CD4-positive, alpha-beta T cell treated with Interferon alpha-2 for 1 hour (primary cell): ENCODE results near the gene AASDHPPT.

Experiments
- DNase-seq, 2 donors: peaks; one replicate each; pipeline ENCODE4 v3.0.0-alpha.2; 2020 to 2022

The AASDHPPT gene

GRCh38 chr11:106086850-106087249 is 9.4 kb downstream of the AASDHPPT start:
- DNase-seq: no peak

- DNase-seq: peak; percentile 37 to 53
Observed at GRCh38 chr11:106087815-106088435, 10.5 kb downstream of the AASDHPPT start.

DNA sequence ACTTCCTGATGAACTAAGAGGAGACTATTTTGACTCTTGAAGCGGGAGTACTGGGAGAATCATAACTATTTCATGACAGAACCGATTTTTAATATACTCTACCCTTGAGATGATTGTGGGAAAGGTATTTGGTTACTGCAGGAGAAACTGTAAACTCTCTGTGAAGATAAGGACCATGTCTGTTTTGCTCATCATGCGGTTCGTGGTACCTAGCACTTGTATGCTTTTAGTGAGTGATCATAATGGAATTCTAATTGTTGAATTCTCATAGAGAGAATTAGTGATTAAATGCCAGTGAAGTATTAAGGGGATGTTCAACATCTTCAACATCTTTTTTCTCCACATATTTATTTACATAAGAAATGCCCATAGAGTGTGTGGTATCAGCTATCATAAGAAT is 11.4 kb downstream of the AASDHPPT start:
- no peak for DNase-seq

GRCh38 chr11:106091480-106092123 is 14.1 kb downstream of the AASDHPPT start:
- no peak for DNase-seq

GRCh38 chr11:106092446-106092845 is 15.0 kb downstream of the AASDHPPT start:
- DNase-seq: no peak

- no peak for DNase-seq
Observed at GRCh38 chr11:106098893-106099553, 21.6 kb downstream of the AASDHPPT start.

DNA sequence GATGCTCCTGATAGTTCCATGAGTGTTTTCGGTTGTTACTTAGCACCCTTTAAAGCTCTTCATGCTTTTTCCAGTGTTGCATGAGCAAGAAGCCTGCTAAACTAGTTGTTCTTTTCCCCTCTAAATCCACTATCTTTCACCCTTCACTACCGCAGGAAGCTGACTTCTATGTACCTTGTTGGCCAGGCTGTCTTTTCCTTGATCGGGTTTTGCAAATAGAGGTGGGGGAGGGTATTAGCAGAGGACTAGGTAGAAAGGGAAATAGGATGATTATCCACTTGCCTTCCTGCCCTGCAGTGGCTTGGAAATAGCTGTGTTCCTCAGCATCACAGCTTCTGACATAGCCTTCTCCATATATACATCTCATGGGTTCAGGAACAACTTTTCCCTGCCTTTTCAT is 23.9 kb downstream of the AASDHPPT start:
- no peak for DNase-seq

- no peak for DNase-seq
Observed at GRCh38 chr11:106101819-106102218, 24.4 kb downstream of the AASDHPPT start.

GRCh38 chr11:106105986-106106385 is 28.5 kb downstream of the AASDHPPT start:
- no peak for DNase-seq

DNA sequence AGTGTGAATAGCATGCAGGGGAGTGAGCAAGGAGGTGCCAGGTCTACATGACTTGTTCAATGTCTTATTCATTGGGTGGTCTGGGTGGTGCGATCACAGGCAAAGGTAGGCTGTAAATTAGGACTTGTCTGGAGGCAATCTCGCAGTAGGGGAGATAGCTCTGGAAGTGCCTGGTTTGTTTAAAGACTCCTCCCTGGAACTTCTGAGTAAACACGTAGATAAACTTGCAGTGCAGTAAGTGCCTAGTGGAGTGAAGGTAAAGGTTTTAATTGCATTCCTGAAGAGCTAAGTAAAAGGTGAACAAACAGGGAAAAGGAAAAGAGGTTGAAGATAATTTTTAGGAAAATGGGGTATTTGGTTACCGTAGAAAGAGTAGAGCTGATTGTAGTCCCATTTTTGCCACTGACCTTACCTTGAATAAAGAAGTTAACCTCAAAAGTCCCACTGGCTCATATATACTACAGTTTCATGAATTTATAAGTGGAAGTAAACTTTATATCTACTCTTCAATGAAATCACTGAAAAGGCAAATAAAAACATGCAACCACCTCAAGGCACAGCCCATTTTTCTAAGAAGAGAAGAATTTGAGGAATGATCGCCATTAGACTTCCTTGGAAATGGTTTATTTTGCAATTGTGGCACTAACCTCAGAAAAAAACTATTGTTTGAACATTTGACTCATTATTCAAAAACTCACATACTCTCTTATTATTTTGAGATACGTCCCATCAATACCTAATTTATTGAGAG is 44.3 kb downstream of the AASDHPPT start:
- DNase-seq: no peak

DNA sequence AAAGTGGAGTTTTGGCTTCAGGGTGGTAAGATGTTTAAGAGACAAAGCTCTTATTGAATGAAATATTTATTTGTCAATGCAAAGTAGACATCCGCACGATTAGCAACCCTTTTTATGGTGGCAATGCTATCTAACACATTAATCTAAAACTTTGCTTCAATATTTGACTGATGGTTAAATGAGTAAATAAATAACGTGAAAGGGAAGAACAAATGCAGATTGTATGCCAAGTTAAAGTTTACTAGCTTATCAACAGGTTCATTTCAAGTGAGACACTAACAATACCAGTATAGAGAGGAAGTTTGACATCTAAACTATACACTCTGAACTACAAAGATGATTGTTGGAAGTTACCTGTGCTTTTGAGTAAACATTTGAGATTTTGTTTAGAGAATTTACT is 50.1 kb downstream of the AASDHPPT start:
- DNase-seq: no peak

GRCh38 chr11:106128740-106129139 is 51.3 kb downstream of the AASDHPPT start:
- DNase-seq: no peak

DNA sequence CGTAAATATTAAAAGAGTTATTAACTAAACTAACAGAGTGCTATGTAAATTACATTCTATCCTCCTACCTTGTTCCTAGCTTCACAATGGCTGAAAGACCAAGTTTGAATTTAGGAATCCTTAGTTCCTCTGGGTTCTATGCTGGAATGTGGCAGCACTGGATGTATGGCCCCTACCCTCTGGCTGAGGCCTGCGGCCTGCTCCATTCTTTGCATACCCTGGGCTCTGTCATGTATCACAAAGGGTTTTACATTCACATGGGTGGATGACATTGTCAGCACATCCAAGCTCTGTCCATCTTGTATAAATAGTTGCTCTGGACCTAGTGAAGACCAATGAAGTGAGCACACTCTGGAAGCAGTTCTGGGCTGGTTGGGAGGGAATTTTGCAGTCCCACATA is 54.5 kb downstream of the AASDHPPT start:
- DNase-seq: no peak

- no peak for DNase-seq
Observed at GRCh38 chr11:106132582-106133354, 55.3 kb downstream of the AASDHPPT start.

GRCh38 chr11:106133529-106133928 is 56.1 kb downstream of the AASDHPPT start:
- no peak for DNase-seq

- DNase-seq: no peak
Observed at GRCh38 chr11:106137061-106137460, 59.6 kb downstream of the AASDHPPT start.

DNA sequence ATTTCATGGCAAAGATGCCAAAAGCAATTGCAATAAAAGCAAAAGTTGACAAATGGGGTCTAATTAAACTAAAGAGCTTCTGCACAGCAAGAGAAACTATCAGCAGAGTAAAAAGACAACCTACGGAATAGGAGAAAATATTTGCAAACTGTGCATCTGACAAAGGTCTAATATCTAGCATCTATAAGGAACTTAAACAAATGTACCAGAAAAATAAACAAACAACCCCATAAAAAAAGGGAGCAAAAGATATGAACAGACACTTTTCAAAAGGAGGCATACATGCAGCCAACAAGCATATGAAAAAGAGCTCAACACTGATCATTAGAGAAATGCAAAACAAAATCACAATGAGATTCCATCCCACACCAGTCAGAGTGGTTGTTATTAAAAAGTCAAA is 60.3 kb downstream of the AASDHPPT start:
- DNase-seq: no peak
